Psoas muscle (tissue), 8 donors: ENCODE data around the gene ARHGEF7. TPM values are rescaled to one million over a fixed set of nuclear protein-coding genes. Genes with fewer than 3 reads are reported as not detected.

Experiments used
- ATAC-seq, 4 donors: fragments of 200-7000 bp; cut with Tn5 transposase; one replicate each; pipeline ENCODE4 v1.9.1; 2020; ENCODE audit warnings: moderate library complexity in 3 of 4, mild to moderate bottlenecking in 2 of 4
- DNase-seq, 2 donors: peaks; one replicate each; pipeline ENCODE4 v3.0.0-alpha.2; 2020
- H3K27ac ChIP-seq: fragments of 200-600 bp; one replicate; pipeline ENCODE4 v1.8.0; 2022
- H3K27me3 ChIP-seq, 3 donors: fragments of 200-600 bp in 1 of 3; one replicate each; pipeline versions ENCODE4 v1.6.1 to v1.8.0; 2013 to 2022; ENCODE audit warnings: low read length in 2 of 3, mild to moderate bottlenecking in 2 of 3, moderate library complexity in 1 of 3; ENCODE audit not compliant: insufficient read depth in 3 of 3
- H3K36me3 ChIP-seq, 2 donors: fragments of 200-600 bp in 1 of 2; one replicate each; pipeline versions ENCODE4 v1.6.1 to v1.8.0; 2013 to 2022; ENCODE audit warnings: low read depth in 1 of 2, mild to moderate bottlenecking in 1 of 2, moderate library complexity in 1 of 2; ENCODE audit not compliant: insufficient read depth in 1 of 2
- H3K4me1 ChIP-seq: fragments of 200-600 bp; one replicate; pipeline ENCODE4 v1.8.0; 2022
- H3K4me3 ChIP-seq: fragments of 200-600 bp; one replicate; pipeline ENCODE4 v1.8.0; 2022; ENCODE audit warnings: mild to moderate bottlenecking
- H3K9me3 ChIP-seq: fragments of 200-600 bp; one replicate; pipeline ENCODE4 v1.8.0; 2022
- WGBS, 3 donors: extraction: QIAGEN DNeasy Blood & Tissue Kit; methylation state at CpG; one replicate each; pipeline versions ENCODE4 v1.1.6 to v1.1.7; 2013; 5-methylcytosine and 5-hydroxymethylcytosine counted together
- intact Hi-C, 2 donors: fragments of 100-400 bp; cut with DNase I; formaldehyde crosslinking; loops; one replicate each; pipeline versions ENCODE4 v1.11.0 to v1.14.2; 2022
- polyA plus RNA-seq, 3 donors: library from polyadenylated mRNA; stranded (reverse); fragments of 200-250 nt; gene quantifications; one replicate each; pipeline ENCODE4 v1.2.3, GENCODE V29; 2013
- total RNA-seq, 4 donors: library from RNA; stranded (reverse); fragmentation: NEBNext Ultra II Directional in 2 of 4; extraction: Animal tissue kit (Norgen Biotek cat#: 25700) in 2 of 4; gene quantifications; one replicate each; pipeline versions ENCODE4 v1.2.1 to v1.2.4, GENCODE V29; 2021 to 2023
- TF ChIP-seq, protein P1 (sequence below): fragments of 200-600 bp; IDR thresholded peaks from one replicate; pipeline ENCODE4 v1.8.0; 2022; ENCODE audit warnings: antibody characterized with exemption
- donor health status: healthy with polysubstance abuse.
- donor health status: DM: no; HTN: no; CAD: no; lungs with moderate emphysema.
- donor health status: Bipolar disorder and iron deficiency.
- donor health status: healthy.
- donor health status: DM: yes; HTN: yes; CAD: no.
- donor health status: DM: no; HTN: no; CAD: no.
- donor health status: DM: no; HTN: no; CAD: no.
- donor health status: DM: yes; HTN: yes; CAD: no.

The ARHGEF7 gene
- total and polyA plus RNA-seq, 7 donors = 21.6 to 53.6 (median 46.8) TPM

DNA sequence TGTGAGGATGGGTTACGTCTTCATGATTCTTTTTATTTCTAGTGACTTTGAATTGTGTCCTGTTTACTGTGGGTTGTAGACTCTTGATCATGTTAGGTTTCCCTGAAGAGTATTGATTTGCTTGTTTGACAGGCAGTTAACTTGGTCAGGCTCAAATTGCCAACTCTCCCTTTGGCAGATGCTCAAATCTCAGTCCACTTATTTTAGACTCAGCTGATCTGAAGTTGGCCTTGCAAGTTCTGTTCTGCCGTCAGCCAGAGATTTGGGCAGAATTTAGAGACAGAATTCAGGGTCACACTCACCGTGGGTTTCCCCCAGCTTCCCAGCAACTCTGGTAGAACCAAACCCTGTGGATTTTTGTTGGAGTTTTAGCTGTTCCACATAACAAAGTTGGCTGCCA lies 133.7 kb downstream of the ARHGEF7 start:
- H3K27me3 ChIP-seq = no peaks in the 10 kb centered on the region
- H3K9me3 ChIP-seq = no peaks in the 10 kb centered on the region
- H3K36me3 ChIP-seq = peaks cover 0 to 51% of the 10 kb centered on the region in 2 donors
- peak in 1 of 4 donors; percentile 26 for ATAC-seq
- peak overlapping the region; percentile 75 for H3K27ac ChIP-seq
- WGBS, 3 donors = 28 to 52% (median 30%) methylated on average over 3 of the region's 3 CpGs
- no peak for DNase-seq
- TF ChIP-seq, protein P1, sequence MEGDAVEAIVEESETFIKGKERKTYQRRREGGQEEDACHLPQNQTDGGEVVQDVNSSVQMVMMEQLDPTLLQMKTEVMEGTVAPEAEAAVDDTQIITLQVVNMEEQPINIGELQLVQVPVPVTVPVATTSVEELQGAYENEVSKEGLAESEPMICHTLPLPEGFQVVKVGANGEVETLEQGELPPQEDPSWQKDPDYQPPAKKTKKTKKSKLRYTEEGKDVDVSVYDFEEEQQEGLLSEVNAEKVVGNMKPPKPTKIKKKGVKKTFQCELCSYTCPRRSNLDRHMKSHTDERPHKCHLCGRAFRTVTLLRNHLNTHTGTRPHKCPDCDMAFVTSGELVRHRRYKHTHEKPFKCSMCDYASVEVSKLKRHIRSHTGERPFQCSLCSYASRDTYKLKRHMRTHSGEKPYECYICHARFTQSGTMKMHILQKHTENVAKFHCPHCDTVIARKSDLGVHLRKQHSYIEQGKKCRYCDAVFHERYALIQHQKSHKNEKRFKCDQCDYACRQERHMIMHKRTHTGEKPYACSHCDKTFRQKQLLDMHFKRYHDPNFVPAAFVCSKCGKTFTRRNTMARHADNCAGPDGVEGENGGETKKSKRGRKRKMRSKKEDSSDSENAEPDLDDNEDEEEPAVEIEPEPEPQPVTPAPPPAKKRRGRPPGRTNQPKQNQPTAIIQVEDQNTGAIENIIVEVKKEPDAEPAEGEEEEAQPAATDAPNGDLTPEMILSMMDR = no peak
- no peak overlapping the region for H3K4me3 ChIP-seq
- H3K4me1 ChIP-seq = peaks cover 72% of the 10 kb centered on the region
- intact Hi-C loops = no loop called here

GRCh38 chr13:111249637-111250360 lies 134.7 kb downstream of the ARHGEF7 start:
- H3K9me3 ChIP-seq = no peaks in the 10 kb centered on the region
- H3K36me3 ChIP-seq = peaks cover 0 to 44% of the 10 kb centered on the region in 2 donors
- intact Hi-C loops = loop anchor here in 1 of 2 donors (2.0 kb wide), 1 partner anchor 29 kb away; no protein-coding TSS in a partner anchor
- no peaks in the 10 kb centered on the region for H3K27me3 ChIP-seq
- ATAC-seq (peak in 3 of 4 donors; percentile 42 to 58 (median 43)), DNase-seq (no peak)
- WGBS, 3 donors = 75 to 88% (median 80%) methylated on average over 12 of the region's 12 CpGs
- peaks cover 76% of the 10 kb centered on the region for H3K4me1 ChIP-seq
- H3K4me3 ChIP-seq = no peak overlapping the region
- TF ChIP-seq, protein P1 = no peak
- H3K27ac ChIP-seq = peak overlapping the region; percentile 75

DNA sequence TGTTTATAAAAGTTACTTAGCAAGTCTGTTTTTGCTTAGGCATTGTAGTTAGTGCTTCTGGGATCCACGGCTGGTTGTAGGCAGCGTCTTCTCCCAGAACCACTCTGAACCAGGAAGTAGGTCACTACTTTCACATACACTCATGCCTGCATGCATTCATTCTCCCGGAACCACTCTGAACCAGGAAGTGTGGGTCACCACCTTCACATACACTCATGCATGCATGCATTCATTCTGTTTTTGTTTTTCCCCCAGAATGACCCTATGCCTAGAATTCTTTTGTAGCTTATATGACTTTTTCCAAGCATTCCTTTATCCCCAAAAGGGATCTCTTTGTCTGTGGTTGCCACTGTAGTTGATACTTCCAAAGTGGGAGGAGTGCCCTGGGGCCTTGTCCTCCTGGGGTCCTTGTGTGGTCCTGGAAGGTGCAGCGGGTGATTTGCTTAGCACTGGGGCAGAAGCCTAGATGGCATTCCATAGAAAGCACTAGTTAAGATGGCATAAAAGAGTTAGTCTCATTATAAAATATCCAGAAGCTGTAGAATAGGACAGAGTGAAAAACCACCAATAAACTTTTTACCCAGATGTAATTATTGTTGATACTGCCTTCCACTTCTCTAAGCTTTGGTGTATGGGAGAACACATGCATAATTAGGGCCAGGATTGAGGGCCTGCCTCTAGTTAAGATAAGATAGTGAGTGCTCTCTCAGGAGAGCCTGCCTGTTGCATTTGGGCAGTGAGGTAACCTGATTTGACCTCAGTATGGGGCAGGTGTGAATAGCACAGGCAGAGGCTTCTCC lies 136.7 kb downstream of the ARHGEF7 start:
- no peak for DNase-seq
- TF ChIP-seq, protein P1 = no peak
- ATAC-seq = no peak
- Histone ChIP-seq H3K36me3 (peaks cover 0 to 35% of the 10 kb centered on the region in 2 donors), H3K4me1 (peaks cover 85% of the 10 kb centered on the region), H3K9me3 (no peaks in the 10 kb centered on the region), H3K4me3 (no peak overlapping the region), H3K27ac (peak overlapping the region; percentile 20), H3K27me3 (no peaks in the 10 kb centered on the region)
- WGBS, 3 donors = 73 to 92% (median 87%) methylated on average over 4 of the region's 4 CpGs
- intact Hi-C loops = loop anchor here in 1 of 2 donors (2.0 kb wide), 1 partner anchor 27 kb away; no protein-coding TSS in a partner anchor

DNA sequence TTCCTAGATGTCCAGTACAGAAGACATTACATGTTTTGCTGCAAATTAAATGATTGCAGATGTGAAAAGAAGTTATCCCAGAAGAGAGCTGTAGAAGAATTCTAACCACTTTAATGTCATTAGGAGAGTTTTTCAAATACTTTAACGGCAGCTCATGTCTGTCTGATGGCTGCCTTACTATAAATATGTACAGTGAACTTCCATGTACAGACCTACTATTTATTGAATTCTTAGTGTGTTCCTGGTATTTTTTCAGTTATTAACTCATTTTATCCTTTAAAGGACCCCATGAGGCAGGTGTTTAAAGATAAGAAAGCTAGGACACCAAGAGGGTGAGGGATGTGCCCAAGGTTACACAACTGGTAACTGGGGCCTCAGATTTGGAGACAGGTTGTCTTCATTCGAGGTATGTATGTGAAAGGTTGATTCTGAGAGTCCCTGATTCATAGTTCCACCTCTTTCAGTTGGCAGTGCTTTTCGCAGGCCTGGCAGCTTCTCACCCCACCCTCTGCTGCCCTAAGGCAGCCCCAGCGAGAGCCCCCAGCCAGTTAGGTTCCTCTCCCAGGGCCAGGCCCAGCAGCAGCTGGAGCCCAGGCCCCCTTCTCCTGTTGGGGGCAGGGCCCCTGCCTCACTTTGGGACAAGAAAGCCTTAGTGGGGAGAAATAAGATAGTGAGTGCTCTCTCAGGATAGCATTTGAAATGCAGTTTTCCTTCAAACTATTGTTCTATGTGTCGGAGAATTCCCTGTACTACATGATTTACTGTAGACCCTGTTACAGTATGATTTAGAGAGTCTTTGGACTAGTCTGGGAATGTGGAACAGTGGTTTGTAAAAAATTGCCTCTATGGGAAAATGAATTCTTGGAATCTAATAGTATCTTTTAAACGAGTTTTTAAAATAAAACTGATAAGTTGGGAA lies 137.6 kb downstream of the ARHGEF7 start:
- WGBS, 3 donors = 45 to 65% (median 58%) methylated on average over 6 of the region's 6 CpGs
- peaks cover 77% of the 10 kb centered on the region for H3K4me1 ChIP-seq
- no peaks in the 10 kb centered on the region for H3K9me3 ChIP-seq
- peaks cover 0 to 42% of the 10 kb centered on the region in 2 donors for H3K36me3 ChIP-seq
- peak overlapping the region; percentile 62 for H3K27ac ChIP-seq
- no peaks in the 10 kb centered on the region for H3K27me3 ChIP-seq
- DNase-seq (no peak), ATAC-seq (peak in 3 of 4 donors; percentile 51 to 65 (median 52))
- intact Hi-C loops = no loop called here
- TF ChIP-seq, protein P1 = no peak
- H3K4me3 ChIP-seq = no peak overlapping the region
